DMS114 treated with DMSO at 0.1 percent for 48 hours (cell line): ENCODE data around the gene RABGAP1.

Source experiments
- DNase-seq: peaks from one replicate; lab custom pipeline; 2025; ENCODE audit not compliant: unreplicated experiment; lab: John Stamatoyannopoulos, UW

The RABGAP1 gene

GRCh38 chr9:123081824-123082223 is 141.0 kb downstream of the RABGAP1 start:
- DNase-seq = peak; percentile 29

DNA sequence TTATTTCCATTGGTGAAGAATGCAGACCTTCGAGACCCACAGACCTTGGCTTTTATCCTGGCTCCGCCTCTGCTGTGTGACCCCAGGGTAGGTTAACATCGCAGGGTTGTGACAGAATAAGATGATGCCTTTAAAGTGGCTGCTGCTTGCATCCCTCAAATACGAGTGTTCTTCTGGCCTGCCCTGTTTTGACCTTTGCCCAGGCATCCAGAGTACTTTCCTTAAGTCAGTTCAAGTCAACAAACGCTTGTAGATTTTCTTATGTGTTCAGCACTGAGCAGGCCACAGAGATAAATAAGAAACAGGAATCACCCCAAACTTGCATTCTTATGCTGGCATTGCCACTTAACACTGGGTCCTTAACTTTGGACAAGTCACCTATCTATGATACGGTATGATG is 142.9 kb downstream of the RABGAP1 start:
- no peak for DNase-seq

GRCh38 chr9:123084256-123084655 is 143.4 kb downstream of the RABGAP1 start:
- no peak for DNase-seq

- no peak for DNase-seq
Measured at GRCh38 chr9:123085916-123086315, 145.1 kb downstream of the RABGAP1 start.

DNA sequence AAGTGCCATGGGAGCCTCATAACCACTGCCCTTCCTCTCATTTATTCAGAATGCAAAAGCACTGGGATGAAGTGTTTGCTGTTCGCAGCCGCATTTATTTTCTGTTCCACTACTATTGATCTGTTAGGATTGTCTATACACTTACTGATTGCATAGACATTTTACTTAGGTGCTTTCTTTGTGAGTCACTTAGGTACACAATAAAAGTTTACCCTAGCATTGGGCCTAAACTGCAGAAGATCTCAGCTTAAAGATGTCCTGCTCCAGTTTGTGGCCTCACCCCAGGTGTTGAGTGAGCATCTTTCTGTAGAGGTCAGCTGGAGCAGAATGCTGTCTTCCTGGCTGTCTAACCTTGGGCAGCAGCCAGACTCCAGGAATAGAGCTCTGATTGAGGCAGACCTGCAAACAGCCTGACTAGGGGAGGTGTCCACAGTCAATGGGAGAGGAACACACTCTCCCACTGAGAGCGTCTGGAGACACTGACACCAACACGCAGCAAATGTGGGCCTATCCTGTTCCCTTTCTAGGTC is 146.6 kb downstream of the RABGAP1 start:
- DNase-seq = no peak

GRCh38 chr9:123089040-123089439 is 148.2 kb downstream of the RABGAP1 start:
- DNase-seq = no peak

DNA sequence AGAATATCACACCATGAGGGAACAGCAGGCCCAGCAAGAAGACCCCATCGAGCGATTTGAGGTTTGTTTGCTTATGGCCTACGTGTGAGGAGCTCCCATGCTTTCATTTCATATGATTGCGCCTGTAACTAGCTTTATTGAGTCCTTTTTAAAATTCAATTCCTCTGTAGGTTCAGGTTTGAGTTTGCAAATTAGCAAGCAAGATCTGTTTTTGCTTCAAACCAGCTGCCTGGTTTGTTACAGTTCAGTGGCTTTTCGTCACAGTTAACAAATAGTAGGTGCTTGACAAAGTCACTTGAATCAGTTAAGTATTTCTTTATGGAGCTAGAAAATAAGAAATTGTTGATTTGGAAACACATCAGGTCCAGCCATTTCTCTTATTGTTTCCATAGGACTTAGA is 149.0 kb downstream of the RABGAP1 start:
- no peak for DNase-seq

- DNase-seq = no peak
Measured at GRCh38 chr9:123090198-123090896, 149.5 kb downstream of the RABGAP1 start.

GRCh38 chr9:123090956-123091355 is 150.1 kb downstream of the RABGAP1 start:
- no peak for DNase-seq

- no peak for DNase-seq
Measured at GRCh38 chr9:123091459-123091858, 150.6 kb downstream of the RABGAP1 start.

DNA sequence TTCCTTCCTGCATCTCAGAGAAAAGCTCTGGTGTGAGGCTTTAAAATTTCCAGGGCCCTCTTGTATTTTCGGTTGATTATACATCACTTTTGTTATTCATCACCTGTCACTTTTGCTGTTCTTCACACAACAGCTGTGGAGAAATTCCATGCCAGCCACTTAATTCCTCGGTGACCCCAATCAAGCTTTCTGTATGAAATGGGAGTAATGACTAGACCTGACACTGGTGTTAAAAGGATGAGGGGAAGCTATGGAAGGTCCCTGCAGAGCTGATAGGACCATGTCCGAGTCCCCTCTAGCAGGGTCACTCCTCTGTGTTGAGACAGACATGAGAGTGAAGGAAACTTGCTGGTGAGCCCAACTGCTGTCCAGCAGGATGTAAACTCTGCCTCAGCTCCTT is 152.3 kb downstream of the RABGAP1 start:
- DNase-seq = no peak

DNA sequence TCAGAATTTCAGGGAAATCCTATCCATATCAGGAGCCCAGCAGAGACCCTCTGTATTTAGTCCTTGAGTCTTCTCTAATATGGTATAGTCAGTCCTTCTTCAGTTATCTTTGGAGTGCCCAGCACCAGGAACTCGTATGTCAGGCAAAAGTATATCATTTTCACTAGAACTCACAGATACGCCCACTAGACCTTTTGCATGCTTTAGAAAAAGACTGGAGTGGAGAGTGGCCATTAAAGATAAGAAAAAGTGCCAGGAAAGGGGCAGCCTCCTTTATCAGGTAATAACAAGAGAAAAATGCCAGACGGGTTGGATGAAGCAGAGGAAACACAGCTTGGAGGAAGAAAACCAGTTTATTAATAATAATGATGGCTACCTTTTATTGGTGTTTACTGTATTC is 156.2 kb downstream of the RABGAP1 start:
- no peak for DNase-seq

DNA sequence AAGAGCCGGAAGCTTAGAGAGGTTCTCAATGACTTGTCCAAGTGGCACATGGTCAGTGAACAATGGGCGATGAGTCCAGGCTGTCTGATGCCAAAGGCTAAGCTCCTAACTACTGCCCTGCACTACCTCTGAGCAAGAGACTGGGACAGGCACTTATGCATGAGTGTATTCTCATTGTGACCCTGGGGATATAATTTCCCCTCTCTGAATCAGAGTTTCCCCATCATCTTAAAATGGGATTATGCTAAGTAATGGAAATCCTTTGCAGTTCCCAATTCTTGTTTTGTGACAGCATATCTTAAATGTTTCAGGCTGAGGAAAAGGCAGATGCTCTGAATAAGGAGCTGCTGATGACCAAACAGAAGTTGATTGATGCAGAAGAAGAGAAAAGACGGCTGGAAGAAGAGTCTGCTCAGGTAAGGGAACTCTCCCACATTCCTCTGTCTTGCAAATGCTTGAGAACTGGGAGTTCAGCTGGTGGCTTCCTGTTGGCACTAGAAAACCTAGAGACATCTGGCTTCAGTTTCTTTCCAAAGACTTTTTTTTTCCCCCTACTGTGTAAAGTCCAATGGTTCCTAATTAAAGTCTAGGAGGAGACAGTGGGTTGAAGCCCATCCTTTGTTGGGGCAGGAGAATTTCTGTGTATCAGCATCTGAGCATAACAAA is 156.7 kb downstream of the RABGAP1 start:
- no peak for DNase-seq

- no peak for DNase-seq
Measured at GRCh38 chr9:123098096-123098459, 157.3 kb downstream of the RABGAP1 start.

GRCh38 chr9:123099042-123099441 is 158.2 kb downstream of the RABGAP1 start:
- DNase-seq = no peak

GRCh38 chr9:123099548-123099947 is 158.7 kb downstream of the RABGAP1 start:
- no peak for DNase-seq

GRCh38 chr9:123102375-123103113 is 161.7 kb downstream of the RABGAP1 start:
- DNase-seq = no peak

GRCh38 chr9:123104807-123105206 is 164.0 kb downstream of the RABGAP1 start:
- no peak for DNase-seq

DNA sequence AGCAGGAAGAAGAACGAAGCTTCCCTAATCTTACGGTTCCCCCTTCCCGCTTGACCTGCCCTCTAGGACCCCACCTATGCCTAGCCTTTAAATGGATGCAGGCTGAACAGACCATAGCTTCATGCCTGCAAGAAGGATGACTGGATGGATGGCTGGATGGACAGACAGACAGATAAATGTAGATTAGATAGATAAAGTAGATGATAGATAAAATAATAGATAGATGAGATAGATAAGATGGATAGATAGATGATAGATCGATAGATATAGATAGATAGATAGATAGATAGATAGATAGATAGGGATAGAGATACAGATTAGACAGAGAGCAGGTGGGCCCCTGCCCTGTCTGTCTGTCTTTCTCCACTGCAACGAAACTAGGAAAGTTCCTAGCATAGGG is 164.7 kb downstream of the RABGAP1 start:
- no peak for DNase-seq

DNA sequence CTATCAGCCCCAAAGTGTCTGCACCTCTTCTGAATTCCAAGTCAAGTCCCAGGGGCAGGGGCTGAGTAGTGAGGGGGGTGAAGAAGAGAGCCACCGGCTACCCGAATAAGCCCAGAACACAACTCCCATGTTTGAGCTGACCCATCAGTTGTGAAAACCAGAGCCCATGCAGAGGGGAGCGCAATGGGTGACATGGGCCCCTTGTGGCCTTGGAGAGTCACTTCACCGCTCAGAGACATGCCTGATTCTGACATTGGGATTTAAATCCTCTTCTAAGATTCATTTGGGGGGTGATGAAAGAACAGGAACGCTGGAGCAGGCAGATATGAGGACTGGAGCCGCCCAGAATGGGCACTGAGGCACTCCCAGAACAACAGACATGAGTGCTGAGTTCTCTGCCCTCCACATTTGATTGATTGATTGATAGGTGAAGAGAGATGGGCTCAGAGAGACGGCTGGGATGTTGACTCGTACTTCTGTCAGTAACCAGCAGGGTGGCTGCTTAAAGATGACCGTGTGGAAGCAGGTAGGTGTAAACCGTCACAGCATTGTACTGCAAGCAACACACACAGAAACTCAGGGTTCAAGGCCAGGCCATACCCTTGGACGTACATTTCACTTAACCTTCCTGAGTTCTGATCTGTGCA is 166.9 kb downstream of the RABGAP1 start:
- DNase-seq = no peak

DNA sequence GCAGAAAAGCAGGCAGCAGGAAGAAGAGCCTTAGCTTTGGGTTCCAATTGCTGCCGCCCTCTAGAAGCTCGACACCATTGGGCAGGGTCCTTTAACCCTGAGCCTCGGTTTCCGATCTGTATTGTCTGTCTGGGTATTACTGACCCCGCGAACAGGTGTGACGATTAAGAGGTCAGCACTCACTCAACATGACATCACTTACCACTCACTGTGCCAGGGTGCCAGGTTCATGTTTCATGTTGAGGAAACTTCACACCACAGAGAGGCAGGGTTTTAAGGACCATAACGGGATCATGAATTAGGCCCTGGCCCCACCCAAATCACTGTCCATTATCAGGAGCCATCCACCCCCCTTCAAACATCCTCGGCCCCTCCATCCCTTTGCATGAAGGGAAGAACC is 168.2 kb downstream of the RABGAP1 start:
- DNase-seq = no peak
